Transverse colon (tissue), 4 donors: ENCODE results near the gene PLB1. TPM values are rescaled to one million over a fixed set of nuclear protein-coding genes. Genes with fewer than 3 reads are reported as not detected.

Source experiments
- DNase-seq: peaks from one replicate; pipeline ENCODE4 v3.0.0-alpha.2; 2019
- H3K27ac ChIP-seq, 4 donors: fragments of 200-600 bp; sonication (generic); 2 replicates each; pipeline ENCODE4 v1.5.1; 2016 to 2018; ENCODE audit warnings: inconsistent platforms in 4 of 4
- H3K27me3 ChIP-seq: fragments of 200-600 bp; sonication (generic); 2 replicates; pipeline ENCODE4 v1.5.1; 2017; ENCODE audit warnings: inconsistent platforms
- H3K36me3 ChIP-seq, 4 donors: fragments of 200-600 bp; sonication (generic); 2 replicates each; pipeline ENCODE4 v1.5.1; 2017 to 2019; ENCODE audit warnings: inconsistent platforms in 4 of 4
- H3K4me1 ChIP-seq, 4 donors: fragments of 200-600 bp; sonication (generic); 2 replicates each; pipeline ENCODE4 v1.5.1; 2017 to 2020; ENCODE audit warnings: inconsistent platforms in 4 of 4
- H3K4me3 ChIP-seq, 4 donors: fragments of 200-600 bp; sonication (generic); 1 replicate in 1 of 4; 2 replicates in 3 of 4; pipeline versions ENCODE4 v1.5.1 to v1.6.1; 2017 to 2019; ENCODE audit warnings: inconsistent platforms in 4 of 4
- H3K9me3 ChIP-seq, 2 donors: fragments of 200-600 bp; sonication (generic); 2 replicates each; pipeline ENCODE4 v1.5.1; 2017 to 2019; ENCODE audit warnings: inconsistent platforms in 2 of 2
- EP300 ChIP-seq: sonication (generic); formaldehyde crosslinking; IDR thresholded peaks from one replicate; pipeline ENCODE4 v1.6.1; 2017; ENCODE audit warnings: antibody characterized with exemption, low read depth
- POLR2A ChIP-seq: fragments of 450-650 bp; IDR thresholded peaks from one replicate; pipeline ENCODE4 v1.6.1; 2016; ENCODE audit warnings: antibody characterized with exemption, mild to moderate bottlenecking, moderate library complexity
- POLR2AphosphoS5 ChIP-seq, 3 donors: sonication (generic); formaldehyde crosslinking; IDR thresholded peaks; one replicate each; pipeline ENCODE4 v1.6.1; 2016; ENCODE audit warnings: antibody characterized with exemption in 3 of 3
- WGBS, 2 donors: methylation state at CpG; one replicate each; pipeline ENCODE4 v1.1.5; 2018; ENCODE audit warnings: low coverage in 1 of 2; 5-methylcytosine and 5-hydroxymethylcytosine counted together
- in situ Hi-C, 4 donors: fragments of 200-750 bp; cut with MboI; loops; one replicate each; pipeline versions ENCODE4 v1.15.0 to v1.15.1; 2017; ENCODE audit warnings: low sequenced_read_pairs in 3 of 4, low pct_ligation_motif_present in 1 of 4, low pct_unique_long_range_greater_than_20kb in 1 of 4
- intact Hi-C: fragments of 100-400 bp; cut with DNase I; formaldehyde crosslinking; loops from one replicate; pipeline ENCODE4 v1.15.1; 2023; ENCODE audit warnings: low total_unique reads
- total RNA-seq, 4 donors: library from RNA; depleted of rRNA; stranded (reverse); fragments of >200 nt; gene quantifications; one replicate each; pipeline ENCODE4 v1.1.0, GENCODE V29; 2016
- TF ChIP-seq, protein P1 (sequence below), 5 experiments: fragments of 200-600 bp in 3 of 5; fragments of 450-650 bp in 2 of 5; sonication (generic) in 3 of 5; IDR thresholded peaks; 1 replicate in 2 of 5; 2 replicates in 3 of 5; pipeline ENCODE4 v1.5.1; 2016 to 2017; ENCODE audit warnings: antibody characterized with exemption in 5 of 5, inconsistent platforms in 3 of 5, mild to moderate bottlenecking in 2 of 5, moderate library complexity in 1 of 5

Gene PLB1
- total RNA-seq, 4 donors from 2014 or later: 0.20 to 4.2 (median 1.8) TPM

DNA sequence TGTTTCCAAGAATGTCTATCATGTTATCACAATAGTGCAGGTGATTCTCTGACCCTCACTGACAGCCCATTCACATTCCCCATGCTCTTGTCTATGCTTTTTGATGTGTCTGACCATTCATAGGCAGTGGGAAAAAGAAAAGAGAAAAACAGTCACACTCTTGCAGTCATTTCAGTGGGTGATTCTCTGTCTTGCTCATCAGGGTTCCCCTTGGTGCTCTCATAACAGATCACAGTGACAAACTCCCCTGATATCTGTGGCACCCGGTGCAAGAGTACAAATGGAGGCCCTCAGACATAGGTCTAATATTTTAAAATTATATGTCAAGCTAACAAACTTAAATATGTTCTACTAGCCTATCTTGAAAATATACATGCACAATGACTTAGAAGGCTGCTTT lies 183.1 kb downstream of the PLB1 start:
- intact Hi-C loops (no loop called here), in situ Hi-C loops (no loop called here)
- no peak for DNase-seq
- no peaks in the 10 kb centered on the region for H3K36me3 ChIP-seq
- TF ChIP-seq, protein P1, sequence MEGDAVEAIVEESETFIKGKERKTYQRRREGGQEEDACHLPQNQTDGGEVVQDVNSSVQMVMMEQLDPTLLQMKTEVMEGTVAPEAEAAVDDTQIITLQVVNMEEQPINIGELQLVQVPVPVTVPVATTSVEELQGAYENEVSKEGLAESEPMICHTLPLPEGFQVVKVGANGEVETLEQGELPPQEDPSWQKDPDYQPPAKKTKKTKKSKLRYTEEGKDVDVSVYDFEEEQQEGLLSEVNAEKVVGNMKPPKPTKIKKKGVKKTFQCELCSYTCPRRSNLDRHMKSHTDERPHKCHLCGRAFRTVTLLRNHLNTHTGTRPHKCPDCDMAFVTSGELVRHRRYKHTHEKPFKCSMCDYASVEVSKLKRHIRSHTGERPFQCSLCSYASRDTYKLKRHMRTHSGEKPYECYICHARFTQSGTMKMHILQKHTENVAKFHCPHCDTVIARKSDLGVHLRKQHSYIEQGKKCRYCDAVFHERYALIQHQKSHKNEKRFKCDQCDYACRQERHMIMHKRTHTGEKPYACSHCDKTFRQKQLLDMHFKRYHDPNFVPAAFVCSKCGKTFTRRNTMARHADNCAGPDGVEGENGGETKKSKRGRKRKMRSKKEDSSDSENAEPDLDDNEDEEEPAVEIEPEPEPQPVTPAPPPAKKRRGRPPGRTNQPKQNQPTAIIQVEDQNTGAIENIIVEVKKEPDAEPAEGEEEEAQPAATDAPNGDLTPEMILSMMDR (IDR thresholded peaks at IDR 0.05): no peak
- TF ChIP-seq POLR2AphosphoS5 (IDR thresholded peaks at IDR 0.05): no peak
- no peak for TF ChIP-seq POLR2A
- TF ChIP-seq EP300: no peak
- WGBS, 2 donors: 84% methylated on average over 1 of the region's 1 CpG; no CpG with 5 or more reads in 1 of the 2 donors
- H3K4me1 ChIP-seq: peaks cover 0 to 27% (median 13%) of the 10 kb centered on the region in 4 donors
- H3K9me3 ChIP-seq: no peaks in the 10 kb centered on the region
- H3K27me3 ChIP-seq: no peaks in the 10 kb centered on the region
- no peak overlapping the region for H3K4me3 ChIP-seq
- no peak overlapping the region for H3K27ac ChIP-seq

DNA sequence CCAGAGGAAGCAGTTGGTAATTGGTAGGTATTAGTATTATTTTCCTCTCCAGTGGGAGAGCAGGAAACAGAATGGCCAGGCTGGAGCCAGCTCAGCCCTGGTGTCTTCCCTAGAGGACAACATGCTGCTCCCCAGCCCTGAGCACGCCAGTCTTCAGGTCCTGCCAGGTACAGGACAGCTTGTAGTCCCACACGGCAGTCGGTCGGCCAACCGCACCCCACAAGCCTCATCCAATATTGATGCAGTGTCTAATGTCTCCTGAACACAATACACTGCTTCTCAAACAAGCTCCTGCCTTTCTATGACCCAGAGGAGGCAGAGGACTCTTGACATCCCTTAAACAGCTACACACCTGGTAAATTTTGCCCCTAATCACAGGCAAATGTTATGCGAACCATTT lies 184.8 kb downstream of the PLB1 start:
- intact Hi-C loops (no loop called here), in situ Hi-C loops (no loop called here)
- no peak overlapping the region for H3K27ac ChIP-seq
- no peak for TF ChIP-seq POLR2A
- TF ChIP-seq POLR2AphosphoS5 (IDR thresholded peaks at IDR 0.05): no peak
- TF ChIP-seq, protein P1 (IDR thresholded peaks at IDR 0.05): no peak
- H3K27me3 ChIP-seq: no peaks in the 10 kb centered on the region
- no peaks in the 10 kb centered on the region for H3K36me3 ChIP-seq
- H3K4me1 ChIP-seq: peaks cover 0 to 29% (median 10%) of the 10 kb centered on the region in 4 donors
- 95% methylated on average over 6 of the region's 6 CpGs; no CpG with 5 or more reads in 1 of the 2 donors for WGBS, 2 donors
- DNase-seq: no peak
- no peaks in the 10 kb centered on the region for H3K9me3 ChIP-seq
- H3K4me3 ChIP-seq: no peak overlapping the region

DNA sequence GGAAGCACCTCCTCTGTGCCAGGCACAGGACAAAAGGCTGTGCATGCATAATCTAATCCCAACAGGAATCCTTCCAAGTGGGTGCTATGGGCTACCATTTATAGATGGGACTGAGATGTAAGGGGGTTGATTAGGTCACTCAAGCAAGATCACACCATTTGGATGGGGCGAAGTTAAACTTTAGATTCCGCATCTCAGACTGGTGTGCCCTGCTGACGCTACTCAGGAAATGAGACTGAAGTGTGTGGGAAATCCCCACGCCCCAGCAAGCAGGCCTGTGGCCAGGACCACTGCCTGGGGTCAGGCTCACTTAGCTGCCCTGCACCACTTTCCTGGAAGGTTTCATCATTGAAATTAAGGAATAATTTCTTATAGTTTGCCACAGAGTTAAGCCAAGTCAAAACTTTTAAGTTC lies 185.3 kb downstream of the PLB1 start:
- intact Hi-C loops (no loop called here), in situ Hi-C loops (no loop called here)
- Histone ChIP-seq H3K27ac (no peak overlapping the region), H3K36me3 (no peaks in the 10 kb centered on the region), H3K4me1 (peaks cover 0 to 29% (median 10%) of the 10 kb centered on the region in 4 donors), H3K4me3 (no peak overlapping the region), H3K27me3 (no peaks in the 10 kb centered on the region), H3K9me3 (no peaks in the 10 kb centered on the region)
- 40 to 45% methylated on average over 1 to 4 of the region's 4 CpGs for WGBS, 2 donors
- no peak for DNase-seq
- no peak for TF ChIP-seq POLR2AphosphoS5 (IDR thresholded peaks at IDR 0.05)
- no peak for TF ChIP-seq POLR2A
- TF ChIP-seq EP300: no peak
- TF ChIP-seq, protein P1 (IDR thresholded peaks at IDR 0.05): no peak

DNA sequence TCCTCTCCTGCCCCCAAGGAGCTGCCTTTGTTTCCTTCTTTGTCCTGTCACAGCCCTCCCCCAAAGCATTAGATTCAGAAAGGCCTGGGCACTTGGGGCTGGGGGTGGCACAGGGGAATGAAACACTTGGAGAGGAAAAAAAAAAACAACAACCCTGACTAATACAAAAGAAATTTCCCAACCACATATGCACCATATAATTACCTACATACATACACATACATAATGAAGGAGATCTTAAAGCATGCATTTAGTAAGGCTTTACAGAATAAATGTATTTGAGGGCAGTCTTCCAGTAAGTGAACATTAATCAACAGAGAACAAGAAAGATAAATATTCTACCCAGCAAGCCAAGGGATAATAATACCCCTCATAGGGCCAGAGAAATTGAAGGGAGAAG lies 185.7 kb downstream of the PLB1 start:
- no peaks in the 10 kb centered on the region for H3K27me3 ChIP-seq
- H3K4me3 ChIP-seq: no peak overlapping the region
- in situ Hi-C loops (no loop called here), intact Hi-C loops (no loop called here)
- peaks cover 0 to 29% (median 10%) of the 10 kb centered on the region in 4 donors for H3K4me1 ChIP-seq
- no peak for TF ChIP-seq POLR2A
- TF ChIP-seq, protein P1 (IDR thresholded peaks at IDR 0.05): no peak
- no peak for TF ChIP-seq POLR2AphosphoS5 (IDR thresholded peaks at IDR 0.05)
- TF ChIP-seq EP300: no peak
- H3K36me3 ChIP-seq: no peaks in the 10 kb centered on the region
- H3K9me3 ChIP-seq: no peaks in the 10 kb centered on the region
- no peak for DNase-seq
- H3K27ac ChIP-seq: no peak overlapping the region
